ENCODE results near the gene NRXN2. TPM values are rescaled to one million over a fixed set of nuclear protein-coding genes. Genes with fewer than 3 reads are reported as not detected.

NRXN2 gene
- total and polyA plus RNA-seq, 3 experiments from 2014 or later, result 0.55 to 0.75 TPM; not detected in 1

DNA sequence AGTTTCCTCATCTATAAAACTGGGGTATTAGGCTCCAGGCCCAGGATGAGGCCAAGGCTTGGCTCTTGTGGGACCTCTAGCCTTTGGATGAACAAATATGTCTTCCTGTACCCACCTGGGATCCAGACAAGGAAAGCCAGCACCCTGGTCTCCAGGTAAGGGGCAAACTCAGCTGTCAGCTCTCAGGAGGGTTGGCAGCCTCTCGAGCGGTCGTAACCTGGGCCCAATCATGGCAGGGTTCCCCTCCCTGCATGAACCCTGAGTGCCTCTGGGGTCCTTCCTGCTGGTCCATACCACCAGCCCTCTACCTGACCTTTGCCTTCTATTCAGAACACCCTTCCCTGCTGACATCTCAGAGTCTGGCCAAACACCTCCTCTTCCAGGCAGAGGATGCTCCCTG, 112.4 kb downstream of the NRXN2 start:
- Histone ChIP-seq H3K36me3 (ENCODE audit: insufficient read depth, low read length) (no peaks in the 10 kb centered on the region), H3K4me3 (ENCODE audit: low read length) (no peak overlapping the region), H3K4me1 (ENCODE audit: insufficient read depth, low read length) (no peaks in the 10 kb centered on the region), H3K27ac (ENCODE audit: low read depth, low read length) (no peak overlapping the region), H3K9me3 (ENCODE audit: low read length) (no peaks in the 10 kb centered on the region), H3K27me3 (ENCODE audit: insufficient read depth, low read length, poor library complexity, severe bottlenecking) (no peaks in the 10 kb centered on the region)
- Mint-ChIP-seq H3K4me3 (no peak overlapping the region), H3K4me1 (peaks cover 0 to 13% (median 4%) of the 10 kb centered on the region in 3 donors), H3K36me3 (no peaks in the 10 kb centered on the region), H3K27me3 (no peaks in the 10 kb centered on the region), H3K27ac (peak overlapping the region in 1 of 8 donors; percentile 81), H3K9me3 (no peaks in the 10 kb centered on the region)
- CTCF ChIA-PET, result interaction anchor here (0.6 to 0.9 kb wide), 2 partner anchors 41 to 720 kb away, joined by 3 to 4 read pairs; no protein-coding TSS in a partner anchor
- no peak for DNase-seq
- POLR2A ChIA-PET, result no interaction called here

DNA sequence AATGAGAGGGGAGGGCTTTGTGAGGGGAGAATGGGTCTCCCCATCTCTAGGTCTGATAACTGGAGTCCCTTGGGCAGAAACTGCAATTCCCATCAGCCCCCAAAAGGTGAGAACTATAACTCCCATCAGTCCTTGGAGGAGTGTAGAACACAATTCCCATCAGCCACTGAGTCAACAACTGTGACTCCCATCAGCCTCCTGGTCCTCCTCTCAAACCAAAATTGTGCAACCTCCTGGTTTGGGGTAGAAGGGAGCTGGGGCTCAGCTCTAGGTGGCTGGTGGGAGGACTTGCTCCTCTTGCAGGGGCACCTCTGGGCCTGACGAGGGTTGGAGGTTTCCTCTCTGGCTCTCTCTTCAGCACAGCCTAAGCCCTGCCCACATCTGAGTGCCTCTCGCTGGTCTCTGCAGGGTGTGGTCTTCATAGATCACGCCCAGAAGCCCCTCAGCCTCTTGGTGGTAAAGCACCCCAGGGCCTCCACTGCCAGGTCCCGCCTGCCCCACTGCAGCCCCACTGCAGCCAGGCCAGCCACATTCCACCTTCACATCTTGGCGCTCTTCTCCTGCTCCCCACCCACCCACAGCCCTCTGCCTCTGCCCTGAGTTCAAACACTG, 113.5 kb downstream of the NRXN2 start:
- H3K27me3 Mint-ChIP-seq, result peaks cover 0 to 3% of the 10 kb centered on the region in 2 donors
- H3K27me3 ChIP-seq (ENCODE audit: insufficient read depth, low read length, poor library complexity, severe bottlenecking), result no peaks in the 10 kb centered on the region
- H3K27ac Mint-ChIP-seq, result peak overlapping the region in 1 of 8 donors; percentile 15
- no peak overlapping the region for H3K27ac ChIP-seq (ENCODE audit: low read depth, low read length)
- no peaks in the 10 kb centered on the region for H3K36me3 ChIP-seq (ENCODE audit: insufficient read depth, low read length)
- H3K4me3 ChIP-seq (ENCODE audit: low read length), result no peak overlapping the region
- DNase-seq, result no peak
- no peaks in the 10 kb centered on the region for H3K9me3 Mint-ChIP-seq
- H3K4me1 Mint-ChIP-seq, result peaks cover 0 to 13% (median 4%) of the 10 kb centered on the region in 3 donors
- H3K36me3 Mint-ChIP-seq, result no peaks in the 10 kb centered on the region
- CTCF ChIA-PET, result no interaction called here
- H3K4me3 Mint-ChIP-seq, result no peak overlapping the region
- H3K9me3 ChIP-seq (ENCODE audit: low read length), result no peaks in the 10 kb centered on the region
- no peaks in the 10 kb centered on the region for H3K4me1 ChIP-seq (ENCODE audit: insufficient read depth, low read length)
- POLR2A ChIA-PET, result no interaction called here

DNA sequence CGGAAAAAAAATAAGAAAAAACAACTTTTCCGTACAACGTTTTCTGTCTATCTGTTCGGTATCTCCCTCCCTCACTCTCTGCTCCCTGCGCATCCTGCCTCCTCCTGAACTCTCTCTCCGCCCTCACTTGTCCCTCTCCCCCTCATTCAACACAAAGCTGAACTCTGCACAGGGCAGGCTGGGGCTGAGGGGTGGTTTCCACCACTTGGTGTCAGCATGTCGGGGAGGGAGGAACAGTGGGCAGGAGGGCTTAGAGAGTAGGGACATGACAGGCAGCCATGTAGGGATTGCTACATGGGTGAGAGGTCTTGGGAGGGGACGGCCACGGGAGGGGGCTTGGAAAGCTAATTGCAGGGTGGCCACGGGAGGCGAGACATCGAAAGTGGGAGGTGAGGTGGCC, 114.4 kb downstream of the NRXN2 start:
- no peaks in the 10 kb centered on the region for H3K36me3 Mint-ChIP-seq
- Histone ChIP-seq H3K36me3 (ENCODE audit: insufficient read depth, low read length) (no peaks in the 10 kb centered on the region), H3K27ac (ENCODE audit: low read depth, low read length) (no peak overlapping the region), H3K27me3 (ENCODE audit: insufficient read depth, low read length, poor library complexity, severe bottlenecking) (no peaks in the 10 kb centered on the region), H3K4me3 (ENCODE audit: low read length) (no peak overlapping the region), H3K9me3 (ENCODE audit: low read length) (no peaks in the 10 kb centered on the region), H3K4me1 (ENCODE audit: insufficient read depth, low read length) (no peaks in the 10 kb centered on the region)
- no peak for DNase-seq
- peaks cover 0 to 9% of the 10 kb centered on the region in 2 donors for H3K27me3 Mint-ChIP-seq
- peaks cover 0 to 13% (median 4%) of the 10 kb centered on the region in 3 donors for H3K4me1 Mint-ChIP-seq
- ChIA-PET POLR2A (no interaction called here), CTCF (no interaction called here)
- H3K27ac Mint-ChIP-seq, result no peak overlapping the region
- no peak overlapping the region for H3K4me3 Mint-ChIP-seq
- H3K9me3 Mint-ChIP-seq, result no peaks in the 10 kb centered on the region

DNA sequence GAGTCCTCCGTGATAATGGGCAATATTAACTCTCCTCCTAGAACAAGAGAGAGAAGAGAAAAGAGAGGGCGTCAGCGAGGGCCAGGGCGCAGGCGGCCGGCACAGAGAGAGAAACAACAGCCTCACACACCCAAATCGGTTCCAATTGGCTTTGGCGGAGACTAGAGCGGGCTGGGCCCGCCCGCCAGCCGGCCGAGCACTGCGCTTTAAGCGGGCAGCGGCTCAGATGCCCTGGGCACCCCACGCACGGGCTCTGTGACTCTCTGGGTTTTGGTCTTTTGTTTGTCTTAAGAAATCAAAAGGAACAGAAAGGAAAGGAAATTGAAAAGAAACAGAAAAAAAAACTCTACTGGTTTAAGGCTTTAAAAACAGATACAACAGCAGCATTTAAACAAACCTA, 115.0 kb downstream of the NRXN2 start:
- no peaks in the 10 kb centered on the region for H3K27me3 ChIP-seq (ENCODE audit: insufficient read depth, low read length, poor library complexity, severe bottlenecking)
- Mint-ChIP-seq H3K4me1 (peaks cover 0 to 13% (median 4%) of the 10 kb centered on the region in 3 donors), H3K36me3 (no peaks in the 10 kb centered on the region), H3K4me3 (no peak overlapping the region), H3K27ac (no peak overlapping the region), H3K9me3 (no peaks in the 10 kb centered on the region), H3K27me3 (peaks cover 0 to 9% of the 10 kb centered on the region in 2 donors)
- DNase-seq, result no peak
- no peaks in the 10 kb centered on the region for H3K36me3 ChIP-seq (ENCODE audit: insufficient read depth, low read length)
- no peaks in the 10 kb centered on the region for H3K9me3 ChIP-seq (ENCODE audit: low read length)
- no peak overlapping the region for H3K4me3 ChIP-seq (ENCODE audit: low read length)
- CTCF ChIA-PET, result no interaction called here
- H3K4me1 ChIP-seq (ENCODE audit: insufficient read depth, low read length), result no peaks in the 10 kb centered on the region
- POLR2A ChIA-PET, result no interaction called here
- H3K27ac ChIP-seq (ENCODE audit: low read depth, low read length), result no peak overlapping the region

DNA sequence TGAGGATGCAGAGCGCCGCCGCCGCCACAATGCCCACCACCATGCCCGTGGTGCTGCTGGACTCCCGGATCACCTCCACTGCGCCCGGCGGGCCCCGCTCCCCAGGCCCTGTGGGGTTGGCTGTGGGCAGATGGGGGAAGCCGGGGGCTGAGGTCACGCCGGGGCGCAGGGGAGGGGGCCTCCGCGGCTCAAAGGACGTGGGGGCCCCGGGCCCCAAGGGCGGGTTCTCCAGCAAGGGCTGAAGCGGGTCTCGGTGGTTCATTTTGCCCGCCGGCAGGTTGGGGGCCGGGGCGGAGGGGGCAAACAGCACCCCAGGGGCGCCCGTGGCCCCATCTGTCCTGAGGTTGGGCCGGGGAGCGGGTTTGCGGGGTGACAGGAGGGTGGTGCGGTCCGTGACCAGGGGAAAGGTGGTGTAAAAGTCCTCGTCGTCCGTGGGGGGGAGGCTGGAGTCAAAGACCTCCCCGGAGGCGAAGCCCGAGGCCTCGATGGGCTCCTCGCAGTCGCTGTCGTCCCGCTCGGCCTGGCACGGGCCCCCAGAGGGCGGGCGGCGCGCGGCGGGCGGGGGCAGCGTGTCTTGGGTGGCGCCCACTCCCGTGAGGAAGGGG, 115.5 kb downstream of the NRXN2 start:
- CTCF ChIA-PET, result no interaction called here
- no peaks in the 10 kb centered on the region for H3K36me3 ChIP-seq (ENCODE audit: insufficient read depth, low read length)

DNA sequence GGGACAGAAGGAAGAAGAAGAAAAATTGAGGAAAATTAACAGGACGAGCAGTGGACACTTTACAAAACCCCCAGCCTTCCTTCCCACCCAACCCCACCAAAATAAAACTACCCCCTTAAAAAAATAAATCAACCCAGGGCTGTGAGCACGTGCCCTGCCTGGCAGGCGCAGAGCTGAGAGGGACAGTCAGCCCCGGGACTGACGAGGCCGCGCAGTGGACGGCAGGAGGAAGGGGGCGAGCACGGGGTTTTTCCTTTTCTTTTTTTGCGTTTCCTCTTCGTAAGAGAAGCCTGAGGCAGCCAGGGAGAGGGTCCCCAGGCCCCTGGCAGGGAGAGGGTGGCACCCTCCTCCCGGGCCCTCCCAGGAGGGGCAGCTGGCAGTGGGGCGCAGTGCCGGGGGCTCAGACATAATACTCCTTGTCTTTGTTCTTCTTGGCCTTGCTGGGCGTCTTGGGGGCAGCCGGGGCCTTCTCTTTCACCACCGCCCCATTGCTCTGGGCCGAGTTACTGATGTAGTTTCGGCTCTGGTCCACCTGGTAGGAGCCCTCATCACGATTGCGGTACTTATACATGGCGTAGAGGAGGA, 116.1 kb downstream of the NRXN2 start:
- Histone ChIP-seq H3K27me3 (ENCODE audit: insufficient read depth, low read length, poor library complexity, severe bottlenecking) (no peaks in the 10 kb centered on the region), H3K4me3 (ENCODE audit: low read length) (no peak overlapping the region), H3K27ac (ENCODE audit: low read depth, low read length) (no peak overlapping the region), H3K36me3 (ENCODE audit: insufficient read depth, low read length) (no peaks in the 10 kb centered on the region), H3K9me3 (ENCODE audit: low read length) (no peaks in the 10 kb centered on the region), H3K4me1 (ENCODE audit: insufficient read depth, low read length) (no peaks in the 10 kb centered on the region)
- DNase-seq, result no peak
- ChIA-PET CTCF (no interaction called here), POLR2A (no interaction called here)
- Mint-ChIP-seq H3K4me3 (no peak overlapping the region), H3K9me3 (no peaks in the 10 kb centered on the region), H3K27me3 (peaks cover 0 to 9% of the 10 kb centered on the region in 2 donors), H3K36me3 (no peaks in the 10 kb centered on the region), H3K27ac (no peak overlapping the region), H3K4me1 (peaks cover 0 to 7% (median 4%) of the 10 kb centered on the region in 3 donors)

More for the DNA sequence above, 115.5 kb downstream of the NRXN2 start:
- POLR2A ChIA-PET, result no interaction called here
- peaks cover 0 to 9% of the 10 kb centered on the region in 2 donors for H3K27me3 Mint-ChIP-seq
- DNase-seq, result no peak
- no peaks in the 10 kb centered on the region for H3K9me3 ChIP-seq (ENCODE audit: low read length)
- no peak overlapping the region for H3K4me3 Mint-ChIP-seq
- no peaks in the 10 kb centered on the region for H3K4me1 ChIP-seq (ENCODE audit: insufficient read depth, low read length)
- H3K27me3 ChIP-seq (ENCODE audit: insufficient read depth, low read length, poor library complexity, severe bottlenecking), result no peaks in the 10 kb centered on the region
- H3K9me3 Mint-ChIP-seq, result no peaks in the 10 kb centered on the region
- H3K27ac ChIP-seq (ENCODE audit: low read depth, low read length), result no peak overlapping the region
- H3K4me1 Mint-ChIP-seq, result peaks cover 0 to 13% (median 4%) of the 10 kb centered on the region in 3 donors
- H3K36me3 Mint-ChIP-seq, result no peaks in the 10 kb centered on the region
- H3K27ac Mint-ChIP-seq, result no peak overlapping the region
- H3K4me3 ChIP-seq (ENCODE audit: low read length), result no peak overlapping the region

DNA sequence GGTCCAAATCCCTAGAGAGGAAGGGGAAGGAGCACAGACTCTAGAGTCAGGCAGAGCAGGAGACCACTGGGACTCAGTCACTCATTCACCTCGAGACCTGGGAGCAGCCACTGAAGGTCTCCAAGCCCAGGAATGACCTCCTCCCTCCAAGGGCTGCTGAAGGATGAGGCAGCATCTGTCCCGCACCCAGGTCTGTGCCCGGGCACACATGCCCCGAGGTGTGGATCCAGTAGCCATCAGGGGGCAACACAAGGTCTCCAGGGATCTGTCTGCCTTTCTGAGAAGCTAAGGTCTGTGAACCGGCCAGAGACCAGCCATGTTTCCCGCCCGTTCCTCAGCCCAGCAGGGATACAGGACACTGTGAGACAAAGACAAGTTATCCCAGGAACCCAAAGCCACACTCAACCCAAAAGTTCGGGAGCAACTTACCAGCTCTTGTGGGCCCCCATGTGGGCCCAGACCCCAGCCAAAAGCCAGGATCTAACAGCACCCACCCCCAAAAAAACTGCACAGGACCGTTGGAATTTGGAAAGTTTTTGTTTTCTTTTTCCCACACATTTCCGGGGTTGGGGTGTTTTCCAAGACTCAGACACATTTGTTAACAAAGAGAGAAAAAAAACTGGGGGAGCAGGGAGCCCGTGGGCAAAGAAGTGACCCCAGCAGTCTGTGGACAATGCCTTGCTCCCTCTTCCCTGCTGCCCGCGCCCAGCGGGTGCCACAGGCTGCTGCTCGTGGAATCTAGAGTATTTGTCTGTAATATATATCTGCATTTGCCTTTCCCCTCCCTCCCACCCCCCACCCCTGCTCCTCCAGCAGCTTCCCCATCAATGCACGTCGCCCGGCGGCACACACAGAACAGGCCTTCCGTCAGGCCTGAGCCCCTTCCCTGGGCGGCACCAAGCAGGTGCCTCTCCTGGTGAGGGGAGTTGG, 117.1 kb downstream of the NRXN2 start:
- H3K36me3 ChIP-seq (ENCODE audit: insufficient read depth, low read length), result no peaks in the 10 kb centered on the region
- ChIA-PET POLR2A (no interaction called here), CTCF (no interaction called here)
- H3K27ac ChIP-seq (ENCODE audit: low read depth, low read length), result no peak overlapping the region
- H3K4me1 ChIP-seq (ENCODE audit: insufficient read depth, low read length), result no peaks in the 10 kb centered on the region
- H3K27me3 ChIP-seq (ENCODE audit: insufficient read depth, low read length, poor library complexity, severe bottlenecking), result no peaks in the 10 kb centered on the region
- H3K4me1 Mint-ChIP-seq, result peaks cover 0 to 2% (median 0%) of the 10 kb centered on the region in 3 donors
- no peaks in the 10 kb centered on the region for H3K36me3 Mint-ChIP-seq
- DNase-seq, result no peak
- no peaks in the 10 kb centered on the region for H3K9me3 Mint-ChIP-seq
- peaks cover 0 to 9% of the 10 kb centered on the region in 2 donors for H3K27me3 Mint-ChIP-seq
- H3K4me3 ChIP-seq (ENCODE audit: low read length), result no peak overlapping the region
- H3K4me3 Mint-ChIP-seq, result no peak overlapping the region
- no peak overlapping the region for H3K27ac Mint-ChIP-seq
- H3K9me3 ChIP-seq (ENCODE audit: low read length), result no peaks in the 10 kb centered on the region

DNA sequence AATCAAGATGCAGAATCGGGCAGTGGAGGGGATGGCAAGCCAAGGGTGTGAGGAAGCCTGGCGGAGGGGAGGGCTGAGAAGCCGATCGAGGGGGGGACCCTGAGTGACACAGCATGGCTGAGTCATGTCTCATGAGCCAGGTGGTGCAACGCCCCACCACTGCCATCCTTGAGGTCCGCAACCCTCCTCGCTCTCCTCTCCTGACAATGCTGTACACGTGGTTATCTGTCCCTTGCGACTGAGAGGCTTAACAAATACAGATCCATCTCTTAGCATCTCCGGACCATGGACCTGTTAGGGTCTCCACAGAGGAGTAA, 117.8 kb downstream of the NRXN2 start:
- Mint-ChIP-seq H3K4me3 (no peak overlapping the region), H3K36me3 (no peaks in the 10 kb centered on the region), H3K27me3 (peaks cover 0 to 9% of the 10 kb centered on the region in 2 donors), H3K9me3 (no peaks in the 10 kb centered on the region), H3K4me1 (peaks cover 0 to 2% (median 0%) of the 10 kb centered on the region in 3 donors), H3K27ac (no peak overlapping the region)
- CTCF ChIA-PET, result no interaction called here
- Histone ChIP-seq H3K27me3 (ENCODE audit: insufficient read depth, low read length, poor library complexity, severe bottlenecking) (no peaks in the 10 kb centered on the region), H3K4me3 (ENCODE audit: low read length) (no peak overlapping the region), H3K4me1 (ENCODE audit: insufficient read depth, low read length) (no peaks in the 10 kb centered on the region), H3K9me3 (ENCODE audit: low read length) (no peaks in the 10 kb centered on the region), H3K36me3 (ENCODE audit: insufficient read depth, low read length) (no peaks in the 10 kb centered on the region), H3K27ac (ENCODE audit: low read depth, low read length) (no peak overlapping the region)
- POLR2A ChIA-PET, result no interaction called here
- DNase-seq, result no peak
